Measurements from ENCODE around the gene GRAP. TPM values are rescaled to one million over a fixed set of nuclear protein-coding genes. Genes with fewer than 3 reads are reported as not detected.

GRAP gene
- polyA plus RNA-seq, 2 of the 4 experiments (the other 2 are of a cell fraction): 0.19 TPM

GRCh38 chr17:18997650-18998196, 49.0 kb downstream of the GRAP start:
- ATAC-seq (no peak), DNase-seq (ENCODE audit: low read depth in 1 of 2, low spot score in 1 of 2) (no peak), FAIRE-seq (no peak)
- Histone ChIP-seq H3K4me3 (no peak overlapping the region), H3K9me3 (peaks cover 19% of the 10 kb centered on the region), H3K4me1 (peaks cover 19% of the 10 kb centered on the region), H3K4me2 (no peak overlapping the region), H3K27ac (no peak overlapping the region)
- TF ChIP-seq ZSCAN20 (CRISPR knock-in tag; IDR thresholded peaks at IDR 0.05) (no peak), REST (IDR thresholded peaks at IDR 0.05) (0 out of 2 replicates have a peak, but pooled peaks have one; percentile 35)
- ChIA-PET CTCF (interaction anchor here (1.4 to 4.0 kb wide), 4 partner anchors 10 to 37 kb away, joined by 6 to 38 read pairs (median 12); no protein-coding TSS in a partner anchor), POLR2A (no interaction called here)
- 89% methylated on average over 6 of the region's 6 CpGs for WGBS (ENCODE audit: missing lambda C conversion rate)

- Histone ChIP-seq H3K4me2 (no peak overlapping the region), H3K4me1 (peaks cover 7% of the 10 kb centered on the region; the same call in 1 of the 3 replicates), H3K9me3 (peaks cover 19% of the 10 kb centered on the region), H3K4me3 (no peak overlapping the region), H3K27ac (no peak overlapping the region)
- no peak for FAIRE-seq
- 84% methylated on average over 2 of the region's 2 CpGs for WGBS (ENCODE audit: missing lambda C conversion rate)
- ATAC-seq: no peak
- no peak for TF ChIP-seq HES2 (IDR thresholded peaks at IDR 0.05)
- TF ChIP-seq JUNB (IDR thresholded peaks at IDR 0.05): no peak
- TF ChIP-seq RFX5 (IDR thresholded peaks at IDR 0.05): no peak
- DNase-seq (ENCODE audit: low read depth in 1 of 2, low spot score in 1 of 2): no peak
- ChIA-PET CTCF (interaction anchor here (1.0 to 4.0 kb wide), 5 partner anchors 11 to 36 kb away, joined by 3 to 38 read pairs (median 9); no protein-coding TSS in a partner anchor), POLR2A (no interaction called here)
Observed at GRCh38 chr17:18996458-18996857, 50.3 kb downstream of the GRAP start.

- CTCF ChIA-PET: interaction anchor here (2.4 kb wide), 1 partner anchor 8 kb away, joined by 7 read pairs; no protein-coding TSS in a partner anchor
Observed at GRCh38 chr17:18995220-18995619, 51.5 kb downstream of the GRAP start.

GRCh38 chr17:18994631-18995030, 52.1 kb downstream of the GRAP start:
- ChIA-PET CTCF (interaction anchor here (1.2 to 2.4 kb wide), 2 partner anchors 9 to 369 kb away, joined by 3 to 7 read pairs; no protein-coding TSS in a partner anchor), POLR2A (no interaction called here)
- Histone ChIP-seq H3K4me3 (no peak overlapping the region), H3K4me1 (peaks cover 4% of the 10 kb centered on the region; the same call in 2 of the 3 replicates), H3K9me3 (peaks cover 19% of the 10 kb centered on the region), H3K27ac (no peak overlapping the region), H3K4me2 (no peak overlapping the region)
- 86% methylated on average over 1 of the region's 1 CpG for WGBS (ENCODE audit: missing lambda C conversion rate)
- ATAC-seq: no peak
- DNase-seq (ENCODE audit: low read depth in 1 of 2, low spot score in 1 of 2): no peak
- no peak for FAIRE-seq
- no peak for TF ChIP-seq ZSCAN20 (CRISPR knock-in tag; IDR thresholded peaks at IDR 0.05)
- no peak for TF ChIP-seq RNF2 (IDR thresholded peaks at IDR 0.05; ENCODE audit: borderline replicate concordance, low read depth)
- no peak for TF ChIP-seq HEYL (CRISPR knock-in tag; IDR thresholded peaks at IDR 0.05)
- TF ChIP-seq EHMT2 (IDR thresholded peaks at IDR 0.05; ENCODE audit: low read depth): no peak
- no peak for TF ChIP-seq PBX3 (IDR thresholded peaks at IDR 0.05)
- TF ChIP-seq CBX8 (IDR thresholded peaks at IDR 0.05): no peak
- TF ChIP-seq ZC3H11A (IDR thresholded peaks at IDR 0.05): no peak
- no peak for TF ChIP-seq NFE2L2 (conservative IDR thresholded peaks at IDR 0.05; ENCODE audit: low read length)
- TF ChIP-seq JUN (IDR thresholded peaks at IDR 0.05): no peak
- TF ChIP-seq BHLHE40 (IDR thresholded peaks at IDR 0.05; ENCODE audit: low read depth, low read length): no peak
- no peak for TF ChIP-seq USF2 (IDR thresholded peaks at IDR 0.05)
- TF ChIP-seq CBX2 (IDR thresholded peaks at IDR 0.05; ENCODE audit: borderline replicate concordance, low read depth): no peak

More at GRCh38 chr17:18995220-18995619, 51.5 kb downstream of the GRAP start:
- peak; percentile 88 for FAIRE-seq
- no peak overlapping the region for H3K4me3 ChIP-seq
- H3K27ac ChIP-seq: no peak overlapping the region
- H3K4me1 ChIP-seq: no peaks in the 10 kb centered on the region
- no peak for ATAC-seq
- TF ChIP-seq HMGXB4 (CRISPR knock-in tag; IDR thresholded peaks at IDR 0.05; ENCODE audit: borderline replicate concordance): no peak
- no peak for TF ChIP-seq SMC3 (IDR thresholded peaks at IDR 0.05)
- TF ChIP-seq CBX2 (IDR thresholded peaks at IDR 0.05; ENCODE audit: borderline replicate concordance, low read depth): no peak
- no peak for TF ChIP-seq CHD2 (IDR thresholded peaks at IDR 0.05; ENCODE audit: low read length, partially characterized antibody)
- TF ChIP-seq CHD4 (IDR thresholded peaks at IDR 0.05; ENCODE audit: borderline replicate concordance): 0 out of 2 replicates have a peak, but pooled peaks have one; percentile 27
- TF ChIP-seq RNF2 (IDR thresholded peaks at IDR 0.05; ENCODE audit: borderline replicate concordance, low read depth): no peak
- TF ChIP-seq KDM1A (IDR thresholded peaks at IDR 0.05; ENCODE audit: low read depth): 0 out of 2 replicates have a peak, but pooled peaks have one; percentile 19
- TF ChIP-seq FOSB (CRISPR knock-in tag; IDR thresholded peaks at IDR 0.05): no peak
- POLR2A ChIA-PET: no interaction called here
- H3K9me3 ChIP-seq: peaks cover 19% of the 10 kb centered on the region
- H3K4me2 ChIP-seq: no peak overlapping the region
- no peak for DNase-seq (ENCODE audit: low read depth in 1 of 2, low spot score in 1 of 2)
- WGBS (ENCODE audit: missing lambda C conversion rate): 78% methylated on average over 3 of the region's 3 CpGs
